HG02610 (cell line): ENCODE results near the gene TTF1.
"Not testable (repeated sequence)": the region's sequence is repeated elsewhere in the genome, so short reads cannot be mapped to it uniquely, and the experiment has no call there.

Experiments used
- ATAC-seq: cut with Tn5 transposase; IDR thresholded peaks from one replicate; pipeline ENCODE4 v1.9.1; 2021; ENCODE audit warnings: mild to moderate bottlenecking, moderate library complexity; ENCODE audit not compliant: unreplicated experiment

The TTF1 gene

DNA sequence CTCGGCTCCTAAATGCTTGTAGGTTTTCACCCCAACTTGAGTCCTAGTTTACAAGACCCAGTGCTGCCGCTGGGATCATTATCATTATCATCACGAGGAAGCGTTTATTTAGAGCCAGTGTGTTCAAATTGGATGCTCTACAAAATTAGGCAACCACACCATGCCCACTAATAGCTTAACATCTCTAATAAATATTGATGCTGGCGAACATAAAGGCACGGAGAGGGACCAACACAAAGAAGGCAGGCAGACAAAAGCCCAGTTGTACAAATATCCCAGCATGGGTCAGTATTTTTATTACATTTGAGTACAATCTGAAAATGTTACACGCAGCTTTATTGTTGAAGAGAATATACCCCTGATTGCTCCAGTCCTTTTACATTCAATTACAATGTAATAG lies 8.1 kb upstream of the TTF1 start:
- no peak for ATAC-seq

DNA sequence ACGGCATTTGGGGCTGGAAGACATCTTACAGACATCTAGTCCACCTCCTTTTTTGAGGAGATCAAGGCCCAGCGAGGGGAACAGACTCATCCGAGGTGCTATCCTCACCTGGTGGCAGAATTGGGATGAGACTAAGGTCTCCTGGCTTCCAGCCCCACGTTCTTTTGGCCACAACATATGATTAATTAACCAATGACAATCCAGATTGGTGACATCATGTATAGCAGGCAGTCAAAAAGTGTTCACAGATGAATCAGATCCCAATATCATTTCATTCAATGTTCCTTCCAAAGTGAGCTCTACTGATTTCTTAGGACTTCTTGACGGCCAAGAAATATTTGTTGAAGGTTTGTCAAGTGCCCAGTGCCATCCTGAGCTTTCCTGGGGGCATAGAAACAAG lies 7.3 kb upstream of the TTF1 start:
- no peak for ATAC-seq

- ATAC-seq: no peak
Measured at GRCh38 chr9:132412089-132412488, 5.4 kb upstream of the TTF1 start.

DNA sequence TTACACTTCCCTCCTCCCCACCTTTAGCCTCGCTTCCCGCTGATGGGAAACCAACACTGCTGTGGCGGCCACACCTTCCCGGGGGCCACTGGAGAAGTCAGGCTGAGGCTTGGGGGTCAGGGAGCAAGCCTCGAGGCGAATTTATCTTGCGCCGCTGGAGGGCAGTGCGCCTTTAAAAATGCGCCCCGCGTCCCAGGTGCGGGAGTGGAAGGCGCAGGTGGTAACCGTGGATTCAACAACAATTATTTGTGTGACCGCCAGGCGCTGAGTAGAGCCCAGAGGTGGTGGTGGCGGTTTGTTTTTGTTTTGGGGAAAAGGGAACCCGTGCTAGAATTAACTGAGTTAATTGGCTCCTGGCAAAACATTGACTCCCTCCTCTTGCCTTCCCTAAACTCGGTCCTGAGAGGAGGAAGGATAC lies 4.5 kb upstream of the TTF1 start:
- no peak for ATAC-seq

DNA sequence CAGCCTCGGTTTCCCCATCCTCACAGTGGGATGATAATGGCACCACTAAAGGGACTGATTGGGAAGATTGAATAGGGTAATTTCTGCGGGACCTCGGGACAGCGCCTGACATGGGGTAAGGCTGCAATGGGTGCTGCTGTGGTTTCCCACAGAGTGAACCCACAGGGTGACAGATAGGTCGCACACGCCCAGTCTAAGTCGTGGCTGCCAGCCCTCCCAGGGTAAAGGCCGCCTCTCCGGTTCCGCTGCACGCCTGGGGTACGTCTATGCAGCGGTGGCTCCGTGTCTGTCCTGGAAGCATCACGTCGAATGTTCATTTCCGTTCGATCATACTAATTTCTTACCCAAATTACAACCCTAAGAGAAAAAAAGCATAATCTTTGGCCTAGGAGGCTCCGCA lies 4.0 kb upstream of the TTF1 start:
- no peak for ATAC-seq

DNA sequence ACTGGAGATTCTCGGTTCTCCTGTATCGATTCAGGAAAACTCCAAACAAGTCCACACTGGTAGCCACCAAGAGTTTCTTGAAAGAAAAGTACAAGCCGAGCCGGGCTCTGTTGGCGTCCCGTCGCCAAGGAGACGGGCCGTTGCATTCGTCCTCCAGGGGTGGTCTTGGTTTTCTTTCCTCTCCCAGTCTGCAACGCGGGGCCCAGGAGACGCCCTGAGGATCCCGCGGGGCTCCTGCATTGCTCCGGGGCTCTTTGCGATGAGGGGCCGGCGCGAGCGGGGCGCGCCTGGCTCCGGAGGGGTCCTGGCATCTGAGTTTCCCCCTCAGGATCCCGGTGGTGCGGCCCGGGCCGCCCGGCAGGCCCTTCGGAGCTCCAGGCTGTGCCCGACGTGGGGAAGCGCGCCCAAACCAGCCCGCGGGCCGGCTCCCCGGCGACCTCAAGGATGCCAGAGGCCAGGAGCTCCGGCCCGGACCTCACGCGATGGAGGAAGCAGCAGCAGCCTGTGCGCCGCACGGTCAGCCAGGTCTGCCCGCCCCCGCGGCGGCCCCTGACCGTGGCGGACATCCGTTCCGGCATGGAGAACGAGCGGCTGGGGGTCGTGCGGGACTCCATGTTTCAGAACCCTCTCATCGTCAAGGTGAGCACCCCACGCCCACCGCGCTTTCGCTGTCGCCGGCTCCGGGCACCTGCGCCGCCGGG lies 3.3 kb upstream of the TTF1 start, which contains the start of gene CFAP77:
Gene CFAP77, plus strand, starts transcription at position 384 of the 701 bp plus-strand sequence. Its CDS starts 61 bp downstream, at position 445.
- no peak for ATAC-seq

- ATAC-seq: no peak
Measured at GRCh38 chr9:132408521-132408920, 1.9 kb upstream of the TTF1 start.

GRCh38 chr9:132407196-132407595 lies 556 bp upstream of the TTF1 start:
- ATAC-seq: no peak

DNA sequence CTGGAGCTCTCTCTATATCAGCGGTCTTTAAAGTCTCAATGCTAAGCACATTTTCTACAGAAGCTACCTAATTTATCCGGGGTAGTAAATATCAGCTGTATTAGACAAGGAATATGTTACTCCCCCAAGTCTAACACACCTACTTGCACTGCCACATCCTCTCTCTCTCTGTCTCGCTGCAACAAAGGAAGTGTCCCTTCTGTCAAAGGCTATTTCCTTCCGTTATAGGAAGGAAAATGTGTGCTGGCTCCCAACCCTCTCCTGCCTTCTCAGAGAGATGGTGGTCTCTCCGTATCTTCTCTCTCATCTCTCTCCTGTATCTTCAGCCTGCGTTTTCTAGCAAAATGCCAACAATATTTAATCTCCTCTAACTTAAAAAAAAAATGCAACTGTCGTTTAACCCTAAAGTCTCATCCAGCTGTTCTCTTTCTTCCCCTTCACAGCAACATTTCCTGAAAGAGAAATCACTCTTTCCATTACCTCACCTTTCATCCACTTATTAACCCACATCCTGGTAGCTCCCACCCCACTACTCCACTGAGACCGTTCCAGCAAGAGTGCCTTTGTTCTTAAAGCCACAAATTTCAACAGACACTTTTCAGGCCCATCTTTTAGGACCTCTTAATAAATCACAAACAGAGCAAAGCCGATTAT lies 2.3 kb downstream of the TTF1 start:
- no peak for ATAC-seq

DNA sequence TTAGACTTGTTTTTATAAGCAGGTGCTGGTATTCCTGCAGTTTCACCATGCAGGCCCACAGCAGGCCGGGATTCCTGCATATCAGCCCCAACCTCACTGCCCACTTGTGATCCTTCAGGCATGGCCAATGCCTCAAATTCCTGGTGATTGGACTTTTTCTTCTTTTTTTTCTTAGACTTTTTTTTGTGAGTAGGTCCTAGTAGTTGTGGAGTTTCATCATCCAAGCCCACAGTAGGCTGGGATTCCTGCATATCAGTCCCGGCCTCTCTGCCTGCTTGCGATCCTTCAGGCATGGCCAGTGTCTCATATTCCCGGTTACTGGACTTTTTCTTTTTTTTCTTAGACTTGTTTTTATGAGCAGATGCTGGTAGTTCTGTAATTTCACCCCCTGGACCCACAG lies 4.8 kb downstream of the TTF1 start:
- no peak for ATAC-seq

DNA sequence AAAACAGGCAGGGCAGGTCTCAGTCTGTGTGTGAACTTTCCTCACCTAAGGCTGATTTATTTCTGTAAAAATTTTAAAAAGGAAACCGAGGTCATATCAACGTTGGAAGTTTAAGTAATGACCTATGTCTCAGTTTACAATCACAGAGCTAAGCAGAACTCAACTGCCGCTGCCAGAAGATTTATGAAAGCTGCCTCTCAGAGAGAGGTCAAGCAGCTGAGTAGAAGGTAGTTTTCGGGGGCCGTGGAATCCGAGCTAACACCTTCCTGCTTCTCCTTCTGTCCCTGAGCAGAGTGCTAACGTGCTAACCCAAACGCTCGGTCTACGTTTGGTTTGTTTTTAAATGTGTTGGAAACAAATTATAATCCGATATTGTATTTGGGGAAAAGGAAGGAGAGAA lies 11.1 kb downstream of the TTF1 start:
- no peak for ATAC-seq

GRCh38 chr9:132391449-132391848 lies 15.2 kb downstream of the TTF1 start:
- no peak for ATAC-seq

GRCh38 chr9:132390966-132391365 lies 15.7 kb downstream of the TTF1 start:
- no peak for ATAC-seq

GRCh38 chr9:132387133-132387532 lies 19.5 kb downstream of the TTF1 start:
- ATAC-seq: no peak

DNA sequence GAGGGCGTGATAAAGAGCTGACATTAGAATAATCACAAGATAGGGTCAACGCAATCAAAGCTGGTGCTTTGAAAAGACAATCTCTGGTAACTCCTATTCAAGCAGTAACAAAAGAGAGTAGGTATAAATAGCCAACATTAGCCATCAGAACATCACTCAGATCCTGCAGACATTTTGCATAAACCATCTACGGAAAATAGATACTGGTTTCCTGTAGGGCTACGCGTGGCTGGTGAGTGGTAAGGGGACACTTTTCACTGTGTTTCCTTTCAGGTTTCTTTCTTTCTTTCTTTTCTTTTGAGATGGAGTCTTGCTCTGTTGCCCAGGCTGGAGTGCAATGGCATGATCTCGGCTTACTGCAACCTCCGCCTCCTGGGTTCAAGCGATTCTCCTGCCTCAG lies 22.3 kb downstream of the TTF1 start:
- ATAC-seq: peak; percentile 32

DNA sequence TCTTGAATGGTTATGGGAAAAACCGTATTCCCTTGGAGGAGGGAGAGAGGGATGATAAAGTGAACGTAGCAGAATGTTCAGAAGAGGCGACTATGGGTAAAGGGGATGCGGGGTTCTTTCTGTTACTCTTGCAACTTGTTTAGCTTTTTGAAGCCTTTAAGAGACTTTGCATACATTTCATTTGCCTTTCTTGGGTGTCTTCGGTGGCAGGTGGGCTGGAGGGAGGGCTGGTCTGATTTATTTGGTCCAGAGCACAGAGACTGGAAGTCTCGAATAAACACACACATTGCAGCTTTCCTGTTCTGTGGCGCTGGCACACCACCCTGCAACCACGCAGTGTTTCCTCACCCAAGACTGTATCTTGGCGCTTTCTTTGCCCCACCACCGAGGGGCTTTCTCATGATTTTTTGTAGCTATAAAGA lies 23.2 kb downstream of the TTF1 start:
- no peak for ATAC-seq

- ATAC-seq: peak; percentile 74
Measured at GRCh38 chr9:132381966-132382541, 24.6 kb downstream of the TTF1 start.

GRCh38 chr9:132378416-132378815 lies 28.2 kb downstream of the TTF1 start:
- ATAC-seq: not testable (repeated sequence)

- not testable (repeated sequence) for ATAC-seq
Measured at GRCh38 chr9:132377769-132378168, 28.9 kb downstream of the TTF1 start.

- no peak for ATAC-seq
Measured at GRCh38 chr9:132372177-132373095, 34.2 kb downstream of the TTF1 start.

GRCh38 chr9:132370592-132370991 lies 36.0 kb downstream of the TTF1 start:
- no peak for ATAC-seq
